ENCODE data around the gene UTP15.
A peak's percentile ranks its signal among the peaks of the same experiment; 100 is the strongest.

Gene UTP15

DNA sequence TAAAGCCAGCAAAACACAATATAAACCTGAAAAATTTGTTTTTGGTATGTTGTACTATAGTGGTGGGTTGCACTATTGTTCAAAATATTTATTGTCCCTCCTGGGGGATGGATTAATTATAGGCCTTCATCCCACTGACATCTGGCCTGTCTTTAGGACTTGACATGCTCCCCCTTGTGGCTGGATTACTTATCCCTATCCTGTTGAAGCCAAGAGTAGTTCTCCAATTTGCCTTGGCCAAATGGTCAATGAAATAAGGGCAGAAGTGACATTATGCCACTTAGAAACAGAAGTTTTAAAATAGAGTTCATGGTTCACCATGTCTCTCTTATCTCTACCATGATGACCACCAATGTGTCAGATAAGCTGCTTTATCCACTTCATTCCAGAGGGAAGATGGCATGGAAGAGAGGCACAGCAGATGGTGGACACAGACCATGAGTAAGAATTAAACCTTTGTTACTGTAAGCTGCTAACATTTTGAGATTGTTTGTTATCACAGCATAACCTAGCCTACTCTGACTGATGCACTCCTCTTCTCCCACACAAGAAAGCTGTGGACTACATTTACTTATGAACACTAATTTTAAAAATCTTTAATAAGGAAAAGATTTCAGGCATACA lies 31.3 kb downstream of the UTP15 start:
- Histone ChIP-seq H4K8ac (ENCODE audit: low read length) (no peak overlapping the region), H3K27me3 (ENCODE audit: control insufficient read depth in 1 of 2, insufficient read depth in 1 of 2, low read length in 2 of 2) (no peaks in the 10 kb centered on the region), H2BK5ac (ENCODE audit: low read depth, low read length, poor library complexity, severe bottlenecking) (no peak overlapping the region), H3K4me1 (ENCODE audit: control insufficient read depth, insufficient read depth, low read depth, low read length) (peaks cover 1% of the 10 kb centered on the region), H3K9ac (ENCODE audit: low read length) (no peak overlapping the region), H2BK12ac (ENCODE audit: low read length in 2 of 2) (no peak overlapping the region), H2AK5ac (ENCODE audit: low read length, severe bottlenecking) (no peak overlapping the region), H3K23ac (ENCODE audit: low read length in 2 of 2) (no peak overlapping the region), H3K14ac (ENCODE audit: low read length in 2 of 2) (no peak overlapping the region), H4K91ac (ENCODE audit: low read length) (no peak overlapping the region), H2BK120ac (ENCODE audit: low read depth, low read length) (no peak overlapping the region), H3K4me2 (ENCODE audit: low read length, poor library complexity, severe bottlenecking) (no peak overlapping the region), H3K36me3 (ENCODE audit: control insufficient read depth in 1 of 2, insufficient read depth in 2 of 2, low read depth in 1 of 2, low read length in 2 of 2) (no peaks in the 10 kb centered on the region), H3K4me3 (ENCODE audit: insufficient read depth in 1 of 2, low read depth in 1 of 2, low read length in 2 of 2) (no peak overlapping the region), H3K4ac (ENCODE audit: low read depth in 1 of 2, low read length in 2 of 2) (no peak overlapping the region), H3K79me1 (replicated peaks; ENCODE audit: low read length, poor library complexity, severe bottlenecking) (no peaks in the 10 kb centered on the region), H3K9me3 (ENCODE audit: control insufficient read depth, low read length) (peaks cover 5% of the 10 kb centered on the region), H3K18ac (ENCODE audit: low read depth in 1 of 2, low read length in 2 of 2) (no peak overlapping the region), H2AFZ (ENCODE audit: low read depth, low read length) (no peak overlapping the region), H2BK15ac (ENCODE audit: low read depth, poor library complexity, severe bottlenecking) (no peak overlapping the region), H3K27ac (ENCODE audit: low read length, poor library complexity, severe bottlenecking) (no peak overlapping the region)
- DNase-seq = peak; percentile 26

DNA sequence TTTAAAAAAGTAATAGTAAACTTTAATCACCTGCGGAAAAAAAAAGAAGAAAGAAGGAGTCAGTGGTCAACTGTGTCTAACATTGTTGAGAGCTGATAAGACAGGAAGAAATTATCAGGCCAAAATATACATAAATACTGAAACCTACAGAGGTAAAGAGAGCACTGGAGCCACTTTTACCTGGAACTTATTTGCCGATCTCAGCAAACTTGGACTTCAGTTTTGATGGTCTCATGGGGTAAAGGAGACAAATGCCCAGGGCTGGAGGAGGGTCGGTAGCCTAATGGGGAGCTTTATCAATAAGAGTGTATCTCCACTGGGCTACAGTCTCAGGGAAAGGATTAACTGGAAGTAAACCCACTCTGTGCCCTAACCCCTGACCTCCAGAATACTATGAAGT lies 33.8 kb downstream of the UTP15 start:
- no peak overlapping the region for H2BK15ac ChIP-seq (ENCODE audit: low read depth, poor library complexity, severe bottlenecking)
- H3K18ac ChIP-seq (ENCODE audit: low read depth in 1 of 2, low read length in 2 of 2) = no peak overlapping the region
- H3K4me2 ChIP-seq (ENCODE audit: low read length, poor library complexity, severe bottlenecking) = no peak overlapping the region
- no peak overlapping the region for H2BK12ac ChIP-seq (ENCODE audit: low read length in 2 of 2)
- H2AFZ ChIP-seq (ENCODE audit: low read depth, low read length) = no peak overlapping the region
- no peak overlapping the region for H2BK120ac ChIP-seq (ENCODE audit: low read depth, low read length)
- no peak overlapping the region for H2AK5ac ChIP-seq (ENCODE audit: low read length, severe bottlenecking)
- no peak overlapping the region for H3K4me3 ChIP-seq (ENCODE audit: insufficient read depth in 1 of 2, low read depth in 1 of 2, low read length in 2 of 2)
- H3K9ac ChIP-seq (ENCODE audit: low read length) = no peak overlapping the region
- no peak overlapping the region for H3K14ac ChIP-seq (ENCODE audit: low read length in 2 of 2)
- no peaks in the 10 kb centered on the region for H3K36me3 ChIP-seq (ENCODE audit: control insufficient read depth in 1 of 2, insufficient read depth in 2 of 2, low read depth in 1 of 2, low read length in 2 of 2)
- H2BK5ac ChIP-seq (ENCODE audit: low read depth, low read length, poor library complexity, severe bottlenecking) = no peak overlapping the region
- DNase-seq = no peak
- H3K9me3 ChIP-seq (ENCODE audit: control insufficient read depth, low read length) = peaks cover 11% of the 10 kb centered on the region
- H3K4me1 ChIP-seq (ENCODE audit: control insufficient read depth, insufficient read depth, low read depth, low read length) = no peaks in the 10 kb centered on the region
- no peak overlapping the region for H3K4ac ChIP-seq (ENCODE audit: low read depth in 1 of 2, low read length in 2 of 2)
- H3K79me1 ChIP-seq (replicated peaks; ENCODE audit: low read length, poor library complexity, severe bottlenecking) = no peaks in the 10 kb centered on the region
- no peak overlapping the region for H4K8ac ChIP-seq (ENCODE audit: low read length)
- H3K23ac ChIP-seq (ENCODE audit: low read length in 2 of 2) = no peak overlapping the region
- H3K27me3 ChIP-seq (ENCODE audit: control insufficient read depth in 1 of 2, insufficient read depth in 1 of 2, low read length in 2 of 2) = no peaks in the 10 kb centered on the region
- H3K27ac ChIP-seq (ENCODE audit: low read length, poor library complexity, severe bottlenecking) = no peak overlapping the region
- H4K91ac ChIP-seq (ENCODE audit: low read length) = no peak overlapping the region
- 98% methylated on average over 2 of the region's 3 CpGs for WGBS

DNA sequence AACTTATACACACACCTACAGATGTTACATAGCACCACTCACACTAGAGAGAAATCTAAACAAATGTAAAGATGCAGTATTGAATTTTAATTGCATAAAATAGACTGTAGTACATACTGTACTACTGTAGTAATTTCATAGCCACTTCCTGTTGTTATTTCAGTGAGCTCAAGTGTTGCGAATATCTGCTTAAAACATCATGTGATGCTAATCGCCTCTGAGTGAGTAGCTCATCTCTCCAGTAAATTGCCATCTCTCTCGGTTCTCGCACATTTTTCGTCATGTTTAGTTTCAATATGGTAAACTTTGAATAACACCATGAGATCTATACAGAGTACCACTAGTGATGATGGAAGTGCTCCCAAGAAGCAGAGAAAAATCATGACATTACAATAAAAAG lies 38.5 kb downstream of the UTP15 start:
- Histone ChIP-seq H2BK120ac (ENCODE audit: low read depth, low read length) (no peak overlapping the region), H3K23ac (ENCODE audit: low read length in 2 of 2) (no peak overlapping the region), H2BK12ac (ENCODE audit: low read length in 2 of 2) (no peak overlapping the region), H4K8ac (ENCODE audit: low read length) (no peak overlapping the region), H3K79me1 (replicated peaks; ENCODE audit: low read length, poor library complexity, severe bottlenecking) (no peaks in the 10 kb centered on the region), H2AK5ac (ENCODE audit: low read length, severe bottlenecking) (no peak overlapping the region), H3K36me3 (ENCODE audit: control insufficient read depth in 1 of 2, insufficient read depth in 2 of 2, low read depth in 1 of 2, low read length in 2 of 2) (no peaks in the 10 kb centered on the region), H3K27ac (ENCODE audit: low read length, poor library complexity, severe bottlenecking) (no peak overlapping the region), H3K4me3 (ENCODE audit: insufficient read depth in 1 of 2, low read depth in 1 of 2, low read length in 2 of 2) (no peak overlapping the region), H2BK5ac (ENCODE audit: low read depth, low read length, poor library complexity, severe bottlenecking) (no peak overlapping the region), H3K27me3 (ENCODE audit: control insufficient read depth in 1 of 2, insufficient read depth in 1 of 2, low read length in 2 of 2) (no peaks in the 10 kb centered on the region), H4K91ac (ENCODE audit: low read length) (no peak overlapping the region), H2BK15ac (ENCODE audit: low read depth, poor library complexity, severe bottlenecking) (no peak overlapping the region), H2AFZ (ENCODE audit: low read depth, low read length) (no peak overlapping the region), H3K4ac (ENCODE audit: low read depth in 1 of 2, low read length in 2 of 2) (no peak overlapping the region), H3K18ac (ENCODE audit: low read depth in 1 of 2, low read length in 2 of 2) (no peak overlapping the region), H3K14ac (ENCODE audit: low read length in 2 of 2) (no peak overlapping the region), H3K9me3 (ENCODE audit: control insufficient read depth, low read length) (peaks cover 11% of the 10 kb centered on the region), H3K4me1 (ENCODE audit: control insufficient read depth, insufficient read depth, low read depth, low read length) (peaks cover 3% of the 10 kb centered on the region), H3K9ac (ENCODE audit: low read length) (no peak overlapping the region), H3K4me2 (ENCODE audit: low read length, poor library complexity, severe bottlenecking) (no peak overlapping the region)
- 91% methylated on average over 5 of the region's 5 CpGs for WGBS
- DNase-seq = no peak

DNA sequence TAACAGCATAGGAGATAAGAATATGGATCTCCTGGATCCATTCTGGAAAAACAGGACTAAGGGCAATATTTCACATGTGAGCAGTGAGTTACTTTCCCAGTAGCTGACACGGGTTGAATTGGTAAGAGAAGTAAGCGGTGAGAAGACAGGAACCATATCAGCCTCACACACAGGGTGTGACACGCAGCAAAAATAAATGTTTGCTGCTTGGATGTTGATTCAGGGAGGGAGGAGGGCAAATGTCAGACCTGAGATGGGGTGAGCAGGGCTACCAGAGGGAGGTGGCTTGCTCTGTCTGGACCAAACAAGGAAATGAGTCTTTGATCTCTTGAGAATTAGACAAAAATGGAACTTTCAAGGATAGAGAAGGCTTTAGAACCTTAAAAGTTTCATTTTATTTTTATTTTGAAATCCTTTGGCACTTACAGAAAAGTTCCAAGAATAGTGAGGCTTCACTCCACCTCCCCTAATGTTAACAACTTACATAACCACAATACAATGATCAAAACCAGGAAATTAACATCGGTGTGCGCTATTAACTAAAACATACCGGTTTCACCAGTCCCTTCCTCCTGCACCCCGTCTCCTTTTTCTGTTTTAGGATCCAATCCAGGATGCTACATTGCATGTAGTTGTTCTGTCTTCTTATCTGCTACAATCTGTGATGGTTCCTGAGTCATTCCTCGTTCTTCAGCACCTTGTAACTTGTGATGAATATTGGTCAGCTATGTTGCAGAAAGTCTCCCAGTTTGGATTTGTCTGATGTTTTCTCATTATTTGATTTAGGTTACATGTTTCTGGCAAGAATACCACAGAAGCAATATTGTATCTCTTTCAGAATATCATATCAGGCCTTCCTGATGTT lies 39.9 kb downstream of the UTP15 start:
- Histone ChIP-seq H2BK15ac (ENCODE audit: low read depth, poor library complexity, severe bottlenecking) (no peak overlapping the region), H3K36me3 (ENCODE audit: control insufficient read depth in 1 of 2, insufficient read depth in 2 of 2, low read depth in 1 of 2, low read length in 2 of 2) (no peaks in the 10 kb centered on the region), H3K23ac (ENCODE audit: low read length in 2 of 2) (no peak overlapping the region), H3K4me2 (ENCODE audit: low read length, poor library complexity, severe bottlenecking) (no peak overlapping the region), H2BK12ac (ENCODE audit: low read length in 2 of 2) (peak overlapping the region in 1 of 2 experiments; percentile 29), H2AFZ (ENCODE audit: low read depth, low read length) (no peak overlapping the region), H2AK5ac (ENCODE audit: low read length, severe bottlenecking) (peak overlapping the region; percentile 65), H3K9ac (ENCODE audit: low read length) (no peak overlapping the region), H3K14ac (ENCODE audit: low read length in 2 of 2) (peak overlapping the region in 1 of 2 experiments; percentile 42), H3K4ac (ENCODE audit: low read depth in 1 of 2, low read length in 2 of 2) (no peak overlapping the region), H3K9me3 (ENCODE audit: control insufficient read depth, low read length) (peaks cover 11% of the 10 kb centered on the region), H3K27ac (ENCODE audit: low read length, poor library complexity, severe bottlenecking) (no peak overlapping the region), H2BK120ac (ENCODE audit: low read depth, low read length) (no peak overlapping the region), H3K4me1 (ENCODE audit: control insufficient read depth, insufficient read depth, low read depth, low read length) (peaks cover 3% of the 10 kb centered on the region), H3K27me3 (ENCODE audit: control insufficient read depth in 1 of 2, insufficient read depth in 1 of 2, low read length in 2 of 2) (peaks cover 0 to 5% of the 10 kb centered on the region in 2 experiments), H4K91ac (ENCODE audit: low read length) (no peak overlapping the region), H3K4me3 (ENCODE audit: insufficient read depth in 1 of 2, low read depth in 1 of 2, low read length in 2 of 2) (no peak overlapping the region), H2BK5ac (ENCODE audit: low read depth, low read length, poor library complexity, severe bottlenecking) (no peak overlapping the region), H4K8ac (ENCODE audit: low read length) (no peak overlapping the region), H3K18ac (ENCODE audit: low read depth in 1 of 2, low read length in 2 of 2) (no peak overlapping the region), H3K79me1 (replicated peaks; ENCODE audit: low read length, poor library complexity, severe bottlenecking) (no peaks in the 10 kb centered on the region)
- 80% methylated on average over 7 of the region's 8 CpGs for WGBS
- DNase-seq = peak; percentile 26
